ENCODE results near the gene HCST. TPM values are rescaled to one million over a fixed set of nuclear protein-coding genes. Genes with fewer than 3 reads are reported as not detected.

The HCST gene
- total RNA-seq, 1 experiment from 2014 or later, result not detected

GRCh38 chr19:35935911-35936737 is 33.8 kb downstream of the HCST start, which contains the start of gene LRFN3:
Gene LRFN3 (plus strand): TSS chr19:35936374. CDS start chr19:35939426, 3,052 bp downstream.
- DNase-seq (ENCODE audit: extremely low read depth, low read depth), result peak; percentile 46

GRCh38 chr19:35936738-35937268 is 34.5 kb downstream of the HCST start:
- DNase-seq (ENCODE audit: extremely low read depth, low read depth), result no peak

GRCh38 chr19:35937345-35938281 is 35.3 kb downstream of the HCST start:
- DNase-seq (ENCODE audit: extremely low read depth, low read depth), result no peak

- no peak for DNase-seq (ENCODE audit: extremely low read depth, low read depth)
Observed at GRCh38 chr19:35938282-35939224, 36.2 kb downstream of the HCST start.

DNA sequence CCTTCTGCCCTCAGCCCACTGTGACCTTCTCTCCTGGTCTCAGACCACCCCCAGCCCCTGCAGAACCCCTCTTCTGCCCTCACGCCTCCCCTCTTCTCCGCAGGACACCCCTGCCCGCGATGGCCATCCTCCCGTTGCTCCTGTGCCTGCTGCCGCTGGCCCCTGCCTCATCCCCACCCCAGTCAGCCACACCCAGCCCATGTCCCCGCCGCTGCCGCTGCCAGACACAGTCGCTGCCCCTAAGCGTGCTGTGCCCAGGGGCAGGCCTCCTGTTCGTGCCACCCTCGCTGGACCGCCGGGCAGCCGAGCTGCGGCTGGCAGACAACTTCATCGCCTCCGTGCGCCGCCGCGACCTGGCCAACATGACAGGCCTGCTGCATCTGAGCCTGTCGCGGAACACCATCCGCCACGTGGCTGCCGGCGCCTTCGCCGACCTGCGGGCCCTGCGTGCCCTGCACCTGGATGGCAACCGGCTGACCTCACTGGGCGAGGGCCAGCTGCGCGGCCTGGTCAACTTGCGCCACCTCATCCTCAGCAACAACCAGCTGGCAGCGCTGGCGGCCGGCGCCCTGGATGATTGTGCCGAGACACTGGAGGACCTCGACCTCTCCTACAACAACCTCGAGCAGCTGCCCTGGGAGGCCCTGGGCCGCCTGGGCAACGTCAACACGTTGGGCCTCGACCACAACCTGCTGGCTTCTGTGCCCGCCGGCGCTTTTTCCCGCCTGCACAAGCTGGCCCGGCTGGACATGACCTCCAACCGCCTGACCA is 37.2 kb downstream of the HCST start:
- no peak for DNase-seq (ENCODE audit: extremely low read depth, low read depth)

- DNase-seq (ENCODE audit: extremely low read depth, low read depth), result no peak
Observed at GRCh38 chr19:35940078-35940775, 37.9 kb downstream of the HCST start.

DNA sequence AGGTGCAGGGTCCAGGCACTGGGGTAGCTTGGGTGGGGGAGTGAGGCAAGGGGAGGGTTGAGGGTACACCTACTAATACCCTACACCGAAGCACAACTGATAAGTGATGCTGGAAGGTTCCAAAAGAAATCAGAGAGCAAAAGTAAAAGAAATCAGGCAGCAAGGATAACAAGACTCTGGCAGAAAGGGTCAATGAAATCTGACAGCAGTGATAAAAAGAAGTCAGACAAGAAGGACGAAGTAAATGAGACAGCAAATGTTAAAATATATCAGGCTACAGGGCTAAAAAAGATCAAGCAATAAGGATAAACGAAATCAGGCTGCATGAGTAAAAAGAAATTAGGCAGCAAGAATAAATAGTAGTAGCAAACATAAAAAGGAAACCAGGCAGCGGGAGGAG is 38.5 kb downstream of the HCST start:
- no peak for DNase-seq (ENCODE audit: extremely low read depth, low read depth)

DNA sequence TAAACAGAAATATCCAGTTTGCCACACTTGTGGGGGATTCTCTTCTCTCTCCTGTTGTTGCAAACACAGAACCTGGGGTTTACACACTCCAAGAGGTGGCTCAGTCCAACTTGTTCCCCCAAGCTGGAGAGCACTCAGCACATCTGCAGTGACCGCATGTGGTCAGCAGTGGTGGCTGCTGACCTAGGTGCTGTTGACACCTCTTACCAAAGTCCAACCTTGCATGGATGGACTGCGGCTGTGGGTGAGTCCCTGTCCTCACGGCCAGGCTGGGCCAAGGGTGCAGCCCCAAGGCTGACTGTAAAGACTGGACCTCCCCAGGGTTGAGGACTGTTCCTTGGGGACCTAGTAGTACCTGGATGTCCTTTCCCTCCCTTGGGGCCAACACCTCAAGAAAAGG is 39.9 kb downstream of the HCST start:
- DNase-seq (ENCODE audit: extremely low read depth, low read depth), result no peak

DNA sequence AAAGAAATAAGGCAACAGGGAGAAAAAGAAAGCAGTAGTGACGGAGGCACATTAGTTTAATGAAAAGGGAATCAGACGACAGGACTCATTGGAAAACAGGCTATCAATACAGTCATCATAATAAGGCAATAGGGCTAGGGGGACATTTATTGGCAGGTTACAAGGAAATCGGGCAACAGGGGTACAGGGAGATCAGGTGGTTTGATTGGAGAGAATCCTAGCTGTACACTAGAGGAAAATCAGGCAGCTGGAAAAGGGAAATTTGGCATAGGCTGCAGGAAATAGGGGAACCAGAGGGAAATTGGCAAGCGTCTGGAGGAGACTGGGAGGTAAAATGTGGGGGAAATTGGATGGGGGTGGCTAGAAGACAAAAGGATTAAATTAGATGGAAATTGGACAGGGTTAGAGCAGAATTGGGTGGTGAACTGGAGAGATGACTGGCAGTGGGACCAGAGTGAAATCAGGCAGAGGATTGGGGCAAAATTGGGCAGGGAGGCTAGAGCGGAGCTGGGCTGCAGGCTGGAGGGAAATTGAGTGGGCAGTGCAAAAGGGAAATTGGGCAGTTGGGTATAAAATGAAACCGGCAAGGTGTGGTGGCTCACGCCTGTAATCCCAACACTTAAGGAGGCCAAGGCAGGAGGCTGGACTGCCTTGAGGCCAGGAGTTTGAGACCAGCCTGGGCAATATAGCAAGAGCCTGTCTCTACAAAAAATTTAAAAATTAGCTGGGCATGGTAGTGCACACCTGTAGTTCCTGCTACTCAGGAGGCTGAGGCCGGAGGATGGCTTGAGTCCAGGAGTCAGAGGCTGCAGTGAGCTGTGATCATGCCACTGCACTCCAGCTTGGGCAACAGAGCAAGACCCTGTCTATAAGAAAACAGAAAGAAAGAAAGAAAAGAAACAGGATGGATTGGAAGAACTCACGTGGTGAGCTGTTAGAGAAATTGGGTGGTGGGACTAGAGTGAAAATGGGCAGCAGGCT is 41.3 kb downstream of the HCST start:
- DNase-seq (ENCODE audit: extremely low read depth, low read depth), result no peak

DNA sequence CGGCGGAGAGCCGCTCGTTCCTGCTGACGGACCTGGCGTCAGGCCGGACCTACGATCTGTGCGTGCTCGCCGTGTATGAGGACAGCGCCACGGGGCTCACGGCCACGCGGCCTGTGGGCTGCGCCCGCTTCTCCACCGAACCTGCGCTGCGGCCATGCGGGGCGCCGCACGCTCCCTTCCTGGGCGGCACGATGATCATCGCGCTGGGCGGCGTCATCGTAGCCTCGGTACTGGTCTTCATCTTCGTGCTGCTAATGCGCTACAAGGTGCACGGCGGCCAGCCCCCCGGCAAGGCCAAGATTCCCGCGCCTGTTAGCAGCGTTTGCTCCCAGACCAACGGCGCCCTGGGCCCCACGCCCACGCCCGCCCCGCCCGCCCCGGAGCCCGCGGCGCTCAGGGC is 42.2 kb downstream of the HCST start:
- DNase-seq (ENCODE audit: extremely low read depth, low read depth), result no peak

DNA sequence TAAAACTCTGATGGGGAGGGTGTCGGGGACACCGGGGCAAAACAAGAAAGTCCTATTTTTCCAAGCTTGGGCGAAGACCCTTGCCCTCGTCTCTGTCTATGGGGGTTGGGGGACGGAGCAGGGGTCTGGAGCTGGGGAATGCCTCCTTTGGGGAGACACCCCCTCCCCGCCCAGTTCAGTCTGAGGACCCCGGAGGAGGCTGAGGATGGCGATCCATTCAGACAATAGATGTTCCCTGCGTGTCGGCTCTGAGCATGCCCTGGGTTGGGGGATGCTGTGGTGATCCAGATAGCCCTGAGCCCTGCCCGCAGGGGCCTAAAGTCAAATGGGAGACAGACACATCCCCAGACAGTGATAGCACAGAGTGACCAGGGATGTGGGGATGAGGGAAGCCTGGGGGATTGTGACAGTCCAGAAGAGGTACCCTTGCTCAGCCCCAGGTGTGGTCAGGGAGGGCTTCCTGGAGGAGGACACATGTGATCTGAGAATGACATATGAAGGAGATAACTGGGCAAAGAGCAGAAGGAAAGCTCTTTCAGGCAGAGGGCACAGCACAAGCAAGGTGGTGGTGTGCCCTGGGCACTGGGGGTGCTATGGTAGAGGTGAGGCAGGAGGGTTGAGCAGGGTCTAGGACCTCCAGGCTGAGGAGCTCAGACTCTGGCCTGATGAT is 42.9 kb downstream of the HCST start:
- no peak for DNase-seq (ENCODE audit: extremely low read depth, low read depth)

- DNase-seq (ENCODE audit: extremely low read depth, low read depth), result no peak
Observed at GRCh38 chr19:35946203-35946602, 43.9 kb downstream of the HCST start.

- DNase-seq (ENCODE audit: extremely low read depth, low read depth), result no peak
Observed at GRCh38 chr19:35949131-35949530, 46.8 kb downstream of the HCST start.
